GM23338 (cell line): ENCODE measurements around the gene NEURL1B.

Experiments used
- CREB1 ChIP-seq: fragments of 250-450 bp; sonication (Bioruptor Pico); IDR thresholded peaks from 2 replicates; pipeline ENCODE4 v1.5.0; 2020; ENCODE audit warnings: low read depth, mild to moderate bottlenecking, moderate library complexity
- EZH2 ChIP-seq: fragments of 200-600 bp; sonication (generic); IDR thresholded peaks from one replicate; pipeline ENCODE4 v1.8.0; 2017; ENCODE audit warnings: antibody characterized with exemption, mild to moderate bottlenecking, low read depth; ENCODE audit not compliant: unreplicated experiment
- EZH2phosphoT487 ChIP-seq: fragments of 200-600 bp; sonication (generic); IDR thresholded peaks from one replicate; pipeline ENCODE4 v1.8.1; 2018; ENCODE audit warnings: antibody characterized with exemption; ENCODE audit not compliant: unreplicated experiment
- JUNB ChIP-seq: IDR thresholded peaks from one replicate; pipeline ENCODE4 v1.6.1; 2016; ENCODE audit warnings: antibody characterized with exemption; ENCODE audit not compliant: unreplicated experiment
- POLR2AphosphoS5 ChIP-seq: IDR thresholded peaks from 2 replicates; pipeline ENCODE4 v1.6.1; 2016; ENCODE audit warnings: antibody characterized with exemption, low read depth
- ZNF114 ChIP-seq: fragments of 250-450 bp; sonication (Bioruptor Pico); IDR thresholded peaks from 2 replicates; pipeline ENCODE4 v1.5.0; 2020; ENCODE audit warnings: mild to moderate bottlenecking, moderate library complexity
- TF ChIP-seq, protein P1 (sequence below), 2 experiments: fragments of 200-600 bp in 1 of 2; sonication (generic) in 1 of 2; conservative IDR thresholded peaks; 2 replicates each; pipeline versions ENCODE4 v1.5.1 to v1.6.1; 2016 to 2017; ENCODE audit warnings: antibody characterized with exemption in 2 of 2, low read depth in 2 of 2, mild to moderate bottlenecking in 2 of 2, moderate library complexity in 1 of 2
- TF ChIP-seq, protein P2 (sequence below): IDR thresholded peaks from one replicate; pipeline ENCODE4 v1.6.1; 2018; ENCODE audit warnings: antibody characterized with exemption; ENCODE audit not compliant: unreplicated experiment
- TF ChIP-seq, protein P3 (sequence below): IDR thresholded peaks from 2 replicates; pipeline ENCODE4 v1.6.1; 2016; ENCODE audit warnings: antibody characterized with exemption

DNA sequence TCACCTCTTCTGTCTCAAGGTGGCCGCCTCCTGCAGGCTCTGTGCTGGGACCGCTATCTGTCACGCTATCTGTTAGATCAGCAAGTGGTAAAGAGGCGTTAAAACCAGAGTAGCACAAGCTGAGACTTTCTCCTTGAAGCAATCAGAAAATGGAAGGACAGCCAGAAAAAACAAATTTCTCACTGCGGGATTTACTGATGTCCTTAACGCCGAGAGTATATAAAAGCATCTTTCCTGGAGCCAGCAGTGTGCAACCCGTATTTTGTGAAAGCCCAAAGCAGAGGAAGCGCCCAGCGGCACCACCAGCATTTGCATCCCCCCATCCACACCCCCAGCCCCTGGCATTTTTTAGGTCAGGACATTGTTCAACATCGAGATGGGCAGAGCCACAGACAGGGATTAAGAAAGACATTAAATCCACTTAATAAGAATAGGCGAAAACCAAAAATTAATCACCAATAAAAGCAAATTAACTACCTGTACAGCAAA is 81.3 kb downstream of the NEURL1B start:
- TF ChIP-seq, protein P1, sequence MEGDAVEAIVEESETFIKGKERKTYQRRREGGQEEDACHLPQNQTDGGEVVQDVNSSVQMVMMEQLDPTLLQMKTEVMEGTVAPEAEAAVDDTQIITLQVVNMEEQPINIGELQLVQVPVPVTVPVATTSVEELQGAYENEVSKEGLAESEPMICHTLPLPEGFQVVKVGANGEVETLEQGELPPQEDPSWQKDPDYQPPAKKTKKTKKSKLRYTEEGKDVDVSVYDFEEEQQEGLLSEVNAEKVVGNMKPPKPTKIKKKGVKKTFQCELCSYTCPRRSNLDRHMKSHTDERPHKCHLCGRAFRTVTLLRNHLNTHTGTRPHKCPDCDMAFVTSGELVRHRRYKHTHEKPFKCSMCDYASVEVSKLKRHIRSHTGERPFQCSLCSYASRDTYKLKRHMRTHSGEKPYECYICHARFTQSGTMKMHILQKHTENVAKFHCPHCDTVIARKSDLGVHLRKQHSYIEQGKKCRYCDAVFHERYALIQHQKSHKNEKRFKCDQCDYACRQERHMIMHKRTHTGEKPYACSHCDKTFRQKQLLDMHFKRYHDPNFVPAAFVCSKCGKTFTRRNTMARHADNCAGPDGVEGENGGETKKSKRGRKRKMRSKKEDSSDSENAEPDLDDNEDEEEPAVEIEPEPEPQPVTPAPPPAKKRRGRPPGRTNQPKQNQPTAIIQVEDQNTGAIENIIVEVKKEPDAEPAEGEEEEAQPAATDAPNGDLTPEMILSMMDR (conservative IDR thresholded peaks at IDR 0.05; ENCODE audit: low read depth in 2 of 2) = no peak
- TF ChIP-seq EZH2phosphoT487 = no peak
- TF ChIP-seq EZH2 = no peak
- no peak for TF ChIP-seq CREB1 (CRISPR knock-in tag)
- no peak for TF ChIP-seq POLR2AphosphoS5
- TF ChIP-seq, protein P2, sequence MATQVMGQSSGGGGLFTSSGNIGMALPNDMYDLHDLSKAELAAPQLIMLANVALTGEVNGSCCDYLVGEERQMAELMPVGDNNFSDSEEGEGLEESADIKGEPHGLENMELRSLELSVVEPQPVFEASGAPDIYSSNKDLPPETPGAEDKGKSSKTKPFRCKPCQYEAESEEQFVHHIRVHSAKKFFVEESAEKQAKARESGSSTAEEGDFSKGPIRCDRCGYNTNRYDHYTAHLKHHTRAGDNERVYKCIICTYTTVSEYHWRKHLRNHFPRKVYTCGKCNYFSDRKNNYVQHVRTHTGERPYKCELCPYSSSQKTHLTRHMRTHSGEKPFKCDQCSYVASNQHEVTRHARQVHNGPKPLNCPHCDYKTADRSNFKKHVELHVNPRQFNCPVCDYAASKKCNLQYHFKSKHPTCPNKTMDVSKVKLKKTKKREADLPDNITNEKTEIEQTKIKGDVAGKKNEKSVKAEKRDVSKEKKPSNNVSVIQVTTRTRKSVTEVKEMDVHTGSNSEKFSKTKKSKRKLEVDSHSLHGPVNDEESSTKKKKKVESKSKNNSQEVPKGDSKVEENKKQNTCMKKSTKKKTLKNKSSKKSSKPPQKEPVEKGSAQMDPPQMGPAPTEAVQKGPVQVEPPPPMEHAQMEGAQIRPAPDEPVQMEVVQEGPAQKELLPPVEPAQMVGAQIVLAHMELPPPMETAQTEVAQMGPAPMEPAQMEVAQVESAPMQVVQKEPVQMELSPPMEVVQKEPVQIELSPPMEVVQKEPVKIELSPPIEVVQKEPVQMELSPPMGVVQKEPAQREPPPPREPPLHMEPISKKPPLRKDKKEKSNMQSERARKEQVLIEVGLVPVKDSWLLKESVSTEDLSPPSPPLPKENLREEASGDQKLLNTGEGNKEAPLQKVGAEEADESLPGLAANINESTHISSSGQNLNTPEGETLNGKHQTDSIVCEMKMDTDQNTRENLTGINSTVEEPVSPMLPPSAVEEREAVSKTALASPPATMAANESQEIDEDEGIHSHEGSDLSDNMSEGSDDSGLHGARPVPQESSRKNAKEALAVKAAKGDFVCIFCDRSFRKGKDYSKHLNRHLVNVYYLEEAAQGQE = no peak
- TF ChIP-seq ZNF114 (CRISPR knock-in tag) = no peak
- TF ChIP-seq JUNB = no peak
- TF ChIP-seq, protein P3, sequence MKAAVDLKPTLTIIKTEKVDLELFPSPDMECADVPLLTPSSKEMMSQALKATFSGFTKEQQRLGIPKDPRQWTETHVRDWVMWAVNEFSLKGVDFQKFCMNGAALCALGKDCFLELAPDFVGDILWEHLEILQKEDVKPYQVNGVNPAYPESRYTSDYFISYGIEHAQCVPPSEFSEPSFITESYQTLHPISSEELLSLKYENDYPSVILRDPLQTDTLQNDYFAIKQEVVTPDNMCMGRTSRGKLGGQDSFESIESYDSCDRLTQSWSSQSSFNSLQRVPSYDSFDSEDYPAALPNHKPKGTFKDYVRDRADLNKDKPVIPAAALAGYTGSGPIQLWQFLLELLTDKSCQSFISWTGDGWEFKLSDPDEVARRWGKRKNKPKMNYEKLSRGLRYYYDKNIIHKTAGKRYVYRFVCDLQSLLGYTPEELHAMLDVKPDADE = no peak
